BLaER1 (cell line): Measurements from ENCODE around the gene ABCG1.

Source experiments
- H3K27ac ChIP-seq: shearing (Covaris generic); formaldehyde crosslinking; 2 replicates; pipeline ENCODE4 v1.8.1; 2022
- H3K27me3 ChIP-seq: shearing (Covaris generic); formaldehyde crosslinking; 2 replicates; pipeline ENCODE4 v1.8.1; 2022
- H3K36me3 ChIP-seq: shearing (Covaris generic); formaldehyde crosslinking; 2 replicates; pipeline ENCODE4 v1.8.1; 2022
- H3K4me1 ChIP-seq: shearing (Covaris generic); formaldehyde crosslinking; 2 replicates; pipeline ENCODE4 v1.8.1; 2022
- H3K4me2 ChIP-seq: shearing (Covaris generic); formaldehyde crosslinking; 2 replicates; pipeline ENCODE4 v1.8.1; 2022
- H3K4me3 ChIP-seq: shearing (Covaris generic); formaldehyde crosslinking; 2 replicates; pipeline ENCODE4 v1.8.1; 2022
- H3K9ac ChIP-seq: shearing (Covaris generic); formaldehyde crosslinking; 2 replicates; pipeline ENCODE4 v1.8.1; 2022
- H3K9me3 ChIP-seq: shearing (Covaris generic); formaldehyde crosslinking; 2 replicates; pipeline ENCODE4 v1.8.1; 2022
- H4K20me1 ChIP-seq: shearing (Covaris generic); formaldehyde crosslinking; 2 replicates; pipeline ENCODE4 v1.8.1; 2022
- Cebpa-rat ChIP-seq: shearing (Covaris generic); IDR thresholded peaks from 2 replicates; pipeline ENCODE4 v1.8.1; 2022

The ABCG1 gene

DNA sequence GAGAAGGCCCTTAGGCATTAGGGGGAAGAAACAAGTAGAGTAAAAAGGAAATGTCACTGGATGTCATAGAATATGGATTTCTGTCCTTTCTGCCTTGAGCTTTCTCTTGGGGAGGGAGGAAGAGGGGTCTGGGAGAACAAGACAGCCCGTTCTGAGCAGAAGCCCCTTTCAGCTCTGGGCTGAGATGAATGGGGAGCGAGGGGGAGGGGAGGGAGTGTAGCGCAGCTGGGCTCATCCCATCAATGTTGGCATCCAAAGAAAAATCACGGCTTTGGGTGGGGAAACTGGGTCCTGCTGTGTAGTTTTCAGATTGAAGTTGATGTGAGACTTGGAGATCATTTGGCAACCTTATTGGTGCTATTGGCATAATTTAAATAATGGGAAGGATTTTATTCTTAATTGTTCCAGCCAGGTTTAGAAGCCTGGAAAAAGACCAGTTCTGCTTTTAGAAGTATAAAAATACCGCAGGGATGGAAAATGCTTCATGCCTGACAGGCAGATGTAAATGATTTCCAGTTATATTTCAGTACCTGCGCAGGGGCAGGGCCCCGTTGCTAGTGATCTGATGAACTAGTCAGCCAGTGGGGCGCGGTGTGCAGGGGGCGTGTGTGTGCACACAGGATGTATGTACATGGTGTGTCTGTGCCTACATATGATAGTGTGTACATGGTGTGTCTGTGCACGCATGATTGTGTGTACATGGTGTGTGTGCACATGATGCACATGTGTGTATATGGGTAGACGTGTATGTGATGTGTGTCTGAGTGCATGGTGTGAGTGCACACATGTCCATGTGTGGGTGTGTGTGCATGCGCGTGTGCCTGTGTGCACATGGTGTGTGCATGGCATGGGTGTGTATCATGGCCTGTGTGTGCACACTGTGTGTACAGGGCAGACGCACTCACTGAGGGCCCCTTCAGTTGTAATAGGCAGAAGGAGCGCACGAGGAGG lies 36.0 kb downstream of the ABCG1 start:
- H4K20me1 ChIP-seq = peaks cover 98% of the 10 kb centered on the region
- TF ChIP-seq Cebpa-rat = no peak
- H3K9me3 ChIP-seq = no peaks in the 10 kb centered on the region
- no peaks in the 10 kb centered on the region for H3K27me3 ChIP-seq
- peaks cover 12% of the 10 kb centered on the region; the same call in 1 of the 2 replicates for H3K36me3 ChIP-seq
- no peak overlapping the region for H3K27ac ChIP-seq
- H3K4me1 ChIP-seq = peaks cover 72% of the 10 kb centered on the region
- peak overlapping the region; percentile 44 for H3K4me2 ChIP-seq
- H3K9ac ChIP-seq = no peak overlapping the region
- H3K4me3 ChIP-seq = no peak overlapping the region

DNA sequence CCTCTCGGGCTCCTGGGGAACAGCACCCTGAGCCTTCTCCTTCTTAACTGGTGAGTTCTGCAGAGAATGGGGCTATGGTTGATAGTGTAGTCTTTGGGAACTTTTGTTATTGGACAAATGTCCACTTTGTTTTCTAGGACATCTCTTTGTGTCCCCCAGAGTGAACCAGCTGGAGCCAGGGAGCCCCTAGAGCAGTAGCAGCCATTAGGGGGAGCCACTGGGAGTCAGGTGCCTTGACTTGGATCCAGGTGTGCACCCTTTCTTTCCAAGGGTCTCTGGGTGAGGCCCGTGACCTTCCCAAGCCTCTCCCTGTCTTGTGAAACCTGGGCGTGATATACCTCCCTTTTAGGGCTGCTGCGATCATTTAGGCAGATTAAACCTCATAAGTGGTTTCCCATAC lies 36.9 kb downstream of the ABCG1 start:
- peaks cover 98% of the 10 kb centered on the region for H4K20me1 ChIP-seq
- no peak overlapping the region for H3K4me2 ChIP-seq
- no peak overlapping the region for H3K9ac ChIP-seq
- no peak for TF ChIP-seq Cebpa-rat
- no peaks in the 10 kb centered on the region for H3K27me3 ChIP-seq
- H3K4me3 ChIP-seq = no peak overlapping the region
- no peak overlapping the region for H3K27ac ChIP-seq
- H3K4me1 ChIP-seq = peaks cover 72% of the 10 kb centered on the region
- no peaks in the 10 kb centered on the region for H3K9me3 ChIP-seq
- peaks cover 6% of the 10 kb centered on the region; the same call in 1 of the 2 replicates for H3K36me3 ChIP-seq

DNA sequence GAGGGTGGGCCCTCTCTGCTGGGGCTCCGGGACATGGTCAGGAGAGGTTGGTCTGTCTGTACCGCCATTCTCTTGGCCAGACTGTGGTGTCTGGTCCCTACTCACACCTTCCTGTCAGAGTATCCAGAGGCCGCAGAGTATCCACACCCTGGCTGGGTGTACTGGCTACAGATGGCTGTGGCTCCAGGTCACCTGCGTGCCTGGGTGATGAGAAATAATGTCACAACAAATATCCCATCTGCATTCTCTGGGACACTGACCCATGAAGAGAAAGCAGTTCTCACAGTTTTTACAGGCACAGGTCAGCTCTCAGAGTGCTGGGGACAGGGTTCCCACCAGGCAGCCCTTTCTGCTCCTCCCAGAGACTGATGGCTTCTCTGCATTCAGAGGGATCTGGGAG lies 37.4 kb downstream of the ABCG1 start:
- Histone ChIP-seq H3K4me3 (no peak overlapping the region), H3K9me3 (no peaks in the 10 kb centered on the region), H4K20me1 (peaks cover 97% of the 10 kb centered on the region), H3K9ac (no peak overlapping the region), H3K4me1 (peaks cover 73% of the 10 kb centered on the region), H3K36me3 (peaks cover 3% of the 10 kb centered on the region; the same call in 1 of the 2 replicates), H3K4me2 (no peak overlapping the region), H3K27me3 (no peaks in the 10 kb centered on the region), H3K27ac (no peak overlapping the region)
- no peak for TF ChIP-seq Cebpa-rat

DNA sequence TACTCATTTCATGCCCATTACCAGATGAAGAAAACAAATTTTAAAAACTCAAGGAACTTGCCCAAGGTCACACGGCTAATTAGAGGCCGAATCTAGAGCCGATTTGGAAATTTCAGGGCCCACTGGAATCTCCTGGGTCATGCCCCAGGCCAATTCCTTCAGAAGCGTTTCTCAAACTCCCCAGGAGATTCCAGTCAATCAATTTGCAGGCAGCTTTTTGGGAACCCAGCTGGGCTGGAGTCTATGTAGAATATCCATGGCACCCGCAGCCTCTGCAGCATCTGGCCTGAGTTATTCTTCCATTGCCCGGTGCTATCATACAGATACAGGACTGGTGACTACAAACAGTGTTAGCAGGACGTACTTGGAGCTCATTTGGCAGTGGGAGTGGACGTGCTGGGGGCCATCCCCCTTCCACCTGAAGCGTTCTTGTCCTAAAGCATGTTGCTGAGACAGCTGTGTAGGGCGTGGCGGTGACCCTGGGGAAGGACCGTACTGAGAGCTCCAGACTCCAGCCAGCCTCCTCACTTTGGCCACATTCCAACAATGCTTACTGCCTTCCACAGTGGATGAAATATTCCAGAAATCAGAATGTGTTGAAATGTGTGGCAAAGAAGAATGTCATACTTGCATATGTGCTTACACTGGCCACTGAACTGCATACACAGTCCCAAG lies 38.3 kb downstream of the ABCG1 start:
- Histone ChIP-seq H3K4me2 (no peak overlapping the region; the same call in 1 of the 2 replicates), H3K9me3 (no peaks in the 10 kb centered on the region), H3K27me3 (no peaks in the 10 kb centered on the region), H3K27ac (no peak overlapping the region), H3K4me3 (no peak overlapping the region), H3K4me1 (peaks cover 78% of the 10 kb centered on the region), H3K36me3 (peaks cover 9% of the 10 kb centered on the region; the same call in 1 of the 2 replicates), H4K20me1 (peaks cover 97% of the 10 kb centered on the region), H3K9ac (no peak overlapping the region)
- TF ChIP-seq Cebpa-rat = no peak

DNA sequence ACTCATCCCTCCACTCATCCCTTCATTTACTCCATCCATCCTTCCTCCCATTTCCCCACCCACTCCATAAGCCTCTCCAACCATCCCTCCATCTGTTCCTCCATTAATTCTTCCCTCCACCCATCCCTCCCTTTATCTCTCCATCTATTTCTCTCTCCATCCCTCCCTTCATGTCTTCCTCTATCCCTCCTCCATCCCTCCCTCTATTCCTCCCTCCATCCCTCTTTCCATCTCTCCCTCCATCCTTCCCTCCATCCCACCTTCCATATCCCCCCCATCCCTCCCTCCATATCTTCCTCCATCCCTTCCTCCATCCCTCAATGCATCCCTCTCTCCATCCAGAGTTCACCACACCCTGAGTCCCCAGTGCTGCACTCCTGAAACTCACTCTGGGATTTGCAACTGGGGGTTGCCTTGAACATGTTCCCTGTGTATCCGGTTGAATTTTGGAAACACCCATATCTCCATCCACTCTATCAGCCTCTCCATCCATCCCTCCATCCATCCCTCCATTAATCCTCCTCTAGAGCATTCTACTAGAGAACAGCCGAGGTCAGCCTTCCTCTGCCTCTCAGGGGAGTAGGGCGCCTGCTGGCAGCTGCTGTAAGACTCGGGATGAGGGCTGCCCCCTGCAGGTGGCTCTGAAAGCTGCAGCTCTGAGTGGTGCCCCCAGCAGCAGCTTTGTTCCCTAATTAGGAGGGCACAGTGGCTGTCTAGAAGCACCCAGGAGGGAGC lies 39.4 kb downstream of the ABCG1 start:
- H3K9ac ChIP-seq = no peak overlapping the region
- H3K4me2 ChIP-seq = 0 out of 2 replicates have a peak overlapping the region, but pooled peaks have one; percentile 57
- peaks cover 80% of the 10 kb centered on the region for H3K4me1 ChIP-seq
- TF ChIP-seq Cebpa-rat = no peak
- peaks cover 97% of the 10 kb centered on the region for H4K20me1 ChIP-seq
- H3K9me3 ChIP-seq = no peaks in the 10 kb centered on the region
- peaks cover 9% of the 10 kb centered on the region; the same call in 1 of the 2 replicates for H3K36me3 ChIP-seq
- H3K27ac ChIP-seq = no peak overlapping the region
- H3K27me3 ChIP-seq = no peaks in the 10 kb centered on the region
- H3K4me3 ChIP-seq = no peak overlapping the region

DNA sequence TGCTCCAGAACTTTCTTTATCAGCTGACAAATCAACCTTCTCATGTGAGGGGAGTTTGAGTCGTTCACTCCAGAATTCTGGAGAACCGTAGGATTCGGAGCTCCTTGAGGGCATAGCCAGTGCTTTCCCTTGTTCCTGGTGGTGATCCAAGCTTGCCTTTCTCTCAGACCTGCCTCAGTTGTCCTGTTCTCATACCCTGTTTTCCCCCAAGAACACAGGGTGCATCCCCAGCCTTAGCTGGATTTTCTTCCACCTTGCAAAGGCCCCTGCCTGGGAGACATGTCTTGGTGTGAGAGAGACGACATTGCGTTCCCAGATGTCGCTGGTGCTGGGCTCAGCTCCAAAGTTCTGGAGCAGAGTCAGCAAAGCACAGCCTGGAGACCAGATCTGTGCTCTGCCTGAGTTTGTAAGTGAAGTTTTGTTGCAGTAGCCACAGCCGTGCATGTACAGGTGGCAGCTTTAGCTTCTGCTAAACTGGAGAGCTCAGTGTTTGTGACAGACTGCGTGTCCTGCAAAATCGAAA lies 40.0 kb downstream of the ABCG1 start:
- Histone ChIP-seq H4K20me1 (peaks cover 97% of the 10 kb centered on the region), H3K9ac (no peak overlapping the region), H3K4me3 (no peak overlapping the region)

DNA sequence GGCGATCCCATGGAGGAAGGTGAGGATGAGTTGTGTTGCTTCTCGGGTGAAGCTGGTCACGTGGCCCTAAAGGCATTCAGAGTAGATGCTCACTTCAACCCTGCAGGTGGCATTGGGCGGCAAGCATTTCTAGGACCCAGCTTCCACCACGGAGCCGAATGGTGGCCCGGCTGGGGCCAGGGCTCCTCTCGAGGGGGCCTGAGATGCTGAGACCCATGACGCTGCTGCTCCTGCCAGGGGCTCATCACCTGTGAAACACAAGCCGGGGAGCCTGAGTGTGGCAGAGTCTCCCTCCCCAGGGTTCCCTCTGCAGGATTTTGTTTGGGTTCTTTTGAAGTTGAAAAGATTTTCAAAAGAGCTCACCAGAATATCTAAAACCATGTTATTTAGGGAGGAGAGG lies 41.2 kb downstream of the ABCG1 start:
- Histone ChIP-seq H3K9ac (no peak overlapping the region), H3K4me1 (peaks cover 77% of the 10 kb centered on the region), H3K36me3 (peaks cover 21% of the 10 kb centered on the region; the same call in 1 of the 2 replicates), H3K4me2 (peak overlapping the region; percentile 57), H3K27me3 (no peaks in the 10 kb centered on the region), H3K9me3 (no peaks in the 10 kb centered on the region), H3K27ac (no peak overlapping the region), H4K20me1 (peaks cover 97% of the 10 kb centered on the region), H3K4me3 (no peak overlapping the region)
- TF ChIP-seq Cebpa-rat = no peak

More for the DNA sequence above, 40.0 kb downstream of the ABCG1 start:
- H3K27me3 ChIP-seq = no peaks in the 10 kb centered on the region
- H3K4me2 ChIP-seq = peak overlapping the region; percentile 57; the same call in 1 of the 2 replicates
- H3K27ac ChIP-seq = no peak overlapping the region
- TF ChIP-seq Cebpa-rat = no peak
- H3K9me3 ChIP-seq = no peaks in the 10 kb centered on the region
- H3K36me3 ChIP-seq = peaks cover 15% of the 10 kb centered on the region; the same call in 1 of the 2 replicates
- peaks cover 80% of the 10 kb centered on the region for H3K4me1 ChIP-seq

DNA sequence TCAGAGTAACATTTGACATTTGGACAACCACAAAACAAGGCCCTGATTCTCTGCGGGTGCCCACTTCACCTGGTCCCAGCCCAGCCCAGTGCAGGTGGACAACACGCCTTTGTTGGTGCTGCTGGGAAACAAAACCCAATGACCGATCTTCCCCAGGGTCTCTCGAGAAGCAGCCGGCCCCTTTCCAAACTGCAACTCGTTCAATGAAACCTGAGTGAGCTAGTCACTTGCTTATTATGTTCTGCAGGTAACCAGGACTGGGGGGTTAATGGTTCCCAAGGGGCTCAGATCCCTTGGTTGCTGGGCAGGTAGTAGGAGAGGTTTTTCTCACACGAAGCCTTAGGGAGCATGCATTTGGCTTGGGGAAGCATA lies 42.9 kb downstream of the ABCG1 start:
- Histone ChIP-seq H3K9me3 (no peaks in the 10 kb centered on the region), H3K27ac (no peak overlapping the region), H3K4me1 (peaks cover 87% of the 10 kb centered on the region), H4K20me1 (peaks cover 96% of the 10 kb centered on the region), H3K4me3 (no peak overlapping the region), H3K9ac (no peak overlapping the region), H3K27me3 (no peaks in the 10 kb centered on the region), H3K4me2 (no peak overlapping the region), H3K36me3 (peaks cover 26% of the 10 kb centered on the region)
- no peak for TF ChIP-seq Cebpa-rat

DNA sequence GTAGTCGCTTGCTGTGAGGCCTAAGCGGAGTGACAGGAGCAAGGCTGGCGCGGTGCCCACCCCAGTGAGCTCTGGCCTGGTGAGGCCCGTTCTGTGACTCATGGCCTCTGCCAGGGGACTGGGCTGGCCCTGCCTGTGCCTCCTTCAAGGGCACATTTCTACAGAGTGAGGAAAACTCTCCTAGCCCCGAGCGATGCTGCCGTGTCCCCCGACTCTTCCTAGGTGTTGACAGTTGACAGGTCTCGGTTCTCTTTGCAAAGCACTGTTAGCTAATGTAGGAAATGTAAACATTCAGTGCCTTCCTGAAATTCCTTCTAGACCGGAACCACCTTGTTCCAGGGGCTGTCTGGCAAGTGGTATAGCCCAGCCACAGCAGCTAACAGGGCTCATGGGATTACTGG lies 43.9 kb downstream of the ABCG1 start:
- H3K9me3 ChIP-seq = no peaks in the 10 kb centered on the region
- no peak overlapping the region for H3K9ac ChIP-seq
- no peak overlapping the region for H3K4me3 ChIP-seq
- H3K4me1 ChIP-seq = peaks cover 90% of the 10 kb centered on the region
- no peaks in the 10 kb centered on the region for H3K27me3 ChIP-seq
- H4K20me1 ChIP-seq = peaks cover 96% of the 10 kb centered on the region
- no peak for TF ChIP-seq Cebpa-rat
- no peak overlapping the region for H3K27ac ChIP-seq
- H3K36me3 ChIP-seq = peaks cover 26% of the 10 kb centered on the region
- H3K4me2 ChIP-seq = peak overlapping the region; percentile 56
